OCI-LY1 (cell line): ENCODE results near the gene TCF25.
"Not testable (repeated sequence)": the region's sequence is repeated elsewhere in the genome, so short reads cannot be mapped to it uniquely, and the experiment has no call there.

ENCODE experiments used
- CTCF ChIP-seq: fragments of 200-600 bp; sonication (generic), shearing (Covaris generic); IDR thresholded peaks from 2 replicates; pipeline ENCODE4 v1.5.1; 2017; ENCODE audit warnings: mild to moderate bottlenecking, antibody characterized with exemption, low read length, moderate library complexity, mixed read lengths
- EZH2 ChIP-seq: fragments of 200-600 bp; sonication (generic), shearing (Covaris generic); IDR thresholded peaks from 2 replicates; pipeline ENCODE4 v1.8.0; 2017; ENCODE audit warnings: borderline replicate concordance, mixed run types, mild to moderate bottlenecking, antibody characterized with exemption, low read length, moderate library complexity, mixed read lengths

- not testable (repeated sequence) for TF ChIP-seq CTCF, EZH2
These were observed 41.4 kb downstream of the TCF25 start for GRCh38 chr16:89914642-89915285.
